ENCODE results near the gene SNX18. TPM values are rescaled to one million over a fixed set of nuclear protein-coding genes. Genes with fewer than 3 reads are reported as not detected.

Gene SNX18
- polyA plus RNA-seq, 1 of the 3 experiments (the other 2 are of a cell fraction), result 4.6 TPM

DNA sequence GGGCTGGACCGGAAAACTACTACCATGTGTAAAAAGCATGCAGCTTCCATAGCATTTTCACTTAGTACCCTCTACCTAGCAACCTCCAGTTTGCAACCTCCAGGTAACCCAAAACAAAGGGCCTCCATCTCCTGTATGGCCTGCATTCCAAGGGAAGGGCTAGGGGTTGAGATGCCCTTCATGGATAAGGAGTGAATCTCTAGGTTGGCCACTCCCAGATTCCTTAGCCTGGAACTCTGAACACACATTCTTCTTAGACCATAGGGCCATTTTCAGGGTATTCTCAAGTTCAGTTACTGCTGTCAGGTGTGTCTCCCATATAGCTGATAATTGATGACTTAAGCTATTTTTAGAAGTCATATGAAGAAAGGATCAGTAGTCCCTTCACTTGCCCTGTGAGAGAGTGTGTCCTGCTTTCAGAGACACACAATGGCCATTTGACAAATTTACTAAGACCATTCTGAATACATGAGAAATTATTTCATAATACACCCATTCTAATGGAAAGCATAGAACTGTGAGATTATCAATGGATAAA lies 39.5 kb upstream of the SNX18 start (continued):
- TF ChIP-seq, protein P1, sequence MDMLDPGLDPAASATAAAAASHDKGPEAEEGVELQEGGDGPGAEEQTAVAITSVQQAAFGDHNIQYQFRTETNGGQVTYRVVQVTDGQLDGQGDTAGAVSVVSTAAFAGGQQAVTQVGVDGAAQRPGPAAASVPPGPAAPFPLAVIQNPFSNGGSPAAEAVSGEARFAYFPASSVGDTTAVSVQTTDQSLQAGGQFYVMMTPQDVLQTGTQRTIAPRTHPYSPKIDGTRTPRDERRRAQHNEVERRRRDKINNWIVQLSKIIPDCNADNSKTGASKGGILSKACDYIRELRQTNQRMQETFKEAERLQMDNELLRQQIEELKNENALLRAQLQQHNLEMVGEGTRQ (IDR thresholded peaks at IDR 0.05; ENCODE audit: borderline replicate concordance, low read depth, low read length), result no peak
- TF ChIP-seq, protein P2, sequence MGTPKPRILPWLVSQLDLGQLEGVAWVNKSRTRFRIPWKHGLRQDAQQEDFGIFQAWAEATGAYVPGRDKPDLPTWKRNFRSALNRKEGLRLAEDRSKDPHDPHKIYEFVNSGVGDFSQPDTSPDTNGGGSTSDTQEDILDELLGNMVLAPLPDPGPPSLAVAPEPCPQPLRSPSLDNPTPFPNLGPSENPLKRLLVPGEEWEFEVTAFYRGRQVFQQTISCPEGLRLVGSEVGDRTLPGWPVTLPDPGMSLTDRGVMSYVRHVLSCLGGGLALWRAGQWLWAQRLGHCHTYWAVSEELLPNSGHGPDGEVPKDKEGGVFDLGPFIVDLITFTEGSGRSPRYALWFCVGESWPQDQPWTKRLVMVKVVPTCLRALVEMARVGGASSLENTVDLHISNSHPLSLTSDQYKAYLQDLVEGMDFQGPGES (IDR thresholded peaks at IDR 0.05; ENCODE audit: low read depth, low read length), result no peak
- TF ChIP-seq, protein P3, sequence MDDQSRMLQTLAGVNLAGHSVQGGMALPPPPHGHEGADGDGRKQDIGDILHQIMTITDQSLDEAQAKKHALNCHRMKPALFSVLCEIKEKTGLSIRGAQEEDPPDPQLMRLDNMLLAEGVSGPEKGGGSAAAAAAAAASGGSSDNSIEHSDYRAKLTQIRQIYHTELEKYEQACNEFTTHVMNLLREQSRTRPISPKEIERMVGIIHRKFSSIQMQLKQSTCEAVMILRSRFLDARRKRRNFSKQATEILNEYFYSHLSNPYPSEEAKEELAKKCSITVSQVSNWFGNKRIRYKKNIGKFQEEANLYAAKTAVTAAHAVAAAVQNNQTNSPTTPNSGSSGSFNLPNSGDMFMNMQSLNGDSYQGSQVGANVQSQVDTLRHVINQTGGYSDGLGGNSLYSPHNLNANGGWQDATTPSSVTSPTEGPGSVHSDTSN (IDR thresholded peaks at IDR 0.05), result no peak
- TF ChIP-seq, protein P4, sequence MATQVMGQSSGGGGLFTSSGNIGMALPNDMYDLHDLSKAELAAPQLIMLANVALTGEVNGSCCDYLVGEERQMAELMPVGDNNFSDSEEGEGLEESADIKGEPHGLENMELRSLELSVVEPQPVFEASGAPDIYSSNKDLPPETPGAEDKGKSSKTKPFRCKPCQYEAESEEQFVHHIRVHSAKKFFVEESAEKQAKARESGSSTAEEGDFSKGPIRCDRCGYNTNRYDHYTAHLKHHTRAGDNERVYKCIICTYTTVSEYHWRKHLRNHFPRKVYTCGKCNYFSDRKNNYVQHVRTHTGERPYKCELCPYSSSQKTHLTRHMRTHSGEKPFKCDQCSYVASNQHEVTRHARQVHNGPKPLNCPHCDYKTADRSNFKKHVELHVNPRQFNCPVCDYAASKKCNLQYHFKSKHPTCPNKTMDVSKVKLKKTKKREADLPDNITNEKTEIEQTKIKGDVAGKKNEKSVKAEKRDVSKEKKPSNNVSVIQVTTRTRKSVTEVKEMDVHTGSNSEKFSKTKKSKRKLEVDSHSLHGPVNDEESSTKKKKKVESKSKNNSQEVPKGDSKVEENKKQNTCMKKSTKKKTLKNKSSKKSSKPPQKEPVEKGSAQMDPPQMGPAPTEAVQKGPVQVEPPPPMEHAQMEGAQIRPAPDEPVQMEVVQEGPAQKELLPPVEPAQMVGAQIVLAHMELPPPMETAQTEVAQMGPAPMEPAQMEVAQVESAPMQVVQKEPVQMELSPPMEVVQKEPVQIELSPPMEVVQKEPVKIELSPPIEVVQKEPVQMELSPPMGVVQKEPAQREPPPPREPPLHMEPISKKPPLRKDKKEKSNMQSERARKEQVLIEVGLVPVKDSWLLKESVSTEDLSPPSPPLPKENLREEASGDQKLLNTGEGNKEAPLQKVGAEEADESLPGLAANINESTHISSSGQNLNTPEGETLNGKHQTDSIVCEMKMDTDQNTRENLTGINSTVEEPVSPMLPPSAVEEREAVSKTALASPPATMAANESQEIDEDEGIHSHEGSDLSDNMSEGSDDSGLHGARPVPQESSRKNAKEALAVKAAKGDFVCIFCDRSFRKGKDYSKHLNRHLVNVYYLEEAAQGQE (IDR thresholded peaks at IDR 0.05; ENCODE audit: low read depth, low read length), result no peak
- TF ChIP-seq JUND (IDR thresholded peaks at IDR 0.05) (no peak), TCF12 (IDR thresholded peaks at IDR 0.05) (no peak), NRF1 (IDR thresholded peaks at IDR 0.05; ENCODE audit: low read depth, low read length) (no peak), RXRA (IDR thresholded peaks at IDR 0.05; ENCODE audit: borderline replicate concordance, low read depth) (no peak), POLR2AphosphoS5 (IDR thresholded peaks at IDR 0.05; ENCODE audit: low read depth, low read length) (no peak), MXI1 (IDR thresholded peaks at IDR 0.05; ENCODE audit: low read depth, low read length) (no peak), CHD2 (IDR thresholded peaks at IDR 0.05; ENCODE audit: low read length, partially characterized antibody) (no peak)

DNA sequence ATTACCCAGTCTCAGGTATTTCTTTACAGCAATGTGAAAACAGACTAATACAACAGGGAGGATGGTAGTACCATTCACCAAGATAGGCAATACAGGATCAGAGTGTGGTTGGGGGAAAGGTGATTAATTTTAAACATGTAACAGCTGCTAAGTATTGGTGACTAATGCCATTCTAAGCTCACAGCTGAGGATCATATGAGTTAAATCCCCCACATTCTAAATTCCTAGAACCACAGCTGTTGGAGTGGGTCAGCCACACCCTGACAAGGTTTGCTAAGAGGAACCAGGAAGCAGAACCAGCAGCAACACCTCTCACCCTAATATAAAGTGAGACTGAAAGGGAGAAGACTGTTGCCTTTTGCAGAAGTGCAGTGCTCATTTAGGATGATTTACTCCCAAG lies 37.3 kb upstream of the SNX18 start:
- no peak for DNase-seq
- ChIA-PET POLR2A (no interaction called here), CTCF (interaction anchor here (2.1 kb wide), 1 partner anchor 9 kb away, joined by 17 read pairs; no protein-coding TSS in a partner anchor)
- H3F3A ChIP-seq (replicated peaks; ENCODE audit: insufficient read depth), result no peaks in the 10 kb centered on the region
- no peak overlapping the region for H3K4me2 ChIP-seq
- H3K4me1 ChIP-seq (ENCODE audit: control insufficient read depth in 1 of 2, insufficient read depth in 2 of 2, low read depth in 1 of 2, low read length in 1 of 2), result no peaks in the 10 kb centered on the region
- H3K27me3 ChIP-seq (ENCODE audit: insufficient read depth), result no peaks in the 10 kb centered on the region
- no peak overlapping the region for H3K4me3 ChIP-seq (ENCODE audit: low read depth in 2 of 2, low read length in 1 of 2)
- no peaks in the 10 kb centered on the region for H3K9me3 ChIP-seq
- no peaks in the 10 kb centered on the region for H3K9me2 ChIP-seq
- H3K79me2 ChIP-seq (ENCODE audit: insufficient read depth), result no peaks in the 10 kb centered on the region
- H3K36me3 ChIP-seq (replicated peaks in 1 of 2; ENCODE audit: control insufficient read depth in 1 of 2, insufficient read depth in 2 of 2, low read length in 1 of 2), result no peaks in the 10 kb centered on the region
- H3K9ac ChIP-seq, result no peak overlapping the region
- H3K27ac ChIP-seq (ENCODE audit: low read depth in 2 of 2, low read length in 1 of 2), result no peak overlapping the region
- H4K20me1 ChIP-seq (ENCODE audit: insufficient read depth), result no peaks in the 10 kb centered on the region
- no peak overlapping the region for H2AFZ ChIP-seq (ENCODE audit: low read depth)
- no peak for TF ChIP-seq NFIC (IDR thresholded peaks at IDR 0.05; ENCODE audit: borderline replicate concordance)
- TF ChIP-seq, protein P5, sequence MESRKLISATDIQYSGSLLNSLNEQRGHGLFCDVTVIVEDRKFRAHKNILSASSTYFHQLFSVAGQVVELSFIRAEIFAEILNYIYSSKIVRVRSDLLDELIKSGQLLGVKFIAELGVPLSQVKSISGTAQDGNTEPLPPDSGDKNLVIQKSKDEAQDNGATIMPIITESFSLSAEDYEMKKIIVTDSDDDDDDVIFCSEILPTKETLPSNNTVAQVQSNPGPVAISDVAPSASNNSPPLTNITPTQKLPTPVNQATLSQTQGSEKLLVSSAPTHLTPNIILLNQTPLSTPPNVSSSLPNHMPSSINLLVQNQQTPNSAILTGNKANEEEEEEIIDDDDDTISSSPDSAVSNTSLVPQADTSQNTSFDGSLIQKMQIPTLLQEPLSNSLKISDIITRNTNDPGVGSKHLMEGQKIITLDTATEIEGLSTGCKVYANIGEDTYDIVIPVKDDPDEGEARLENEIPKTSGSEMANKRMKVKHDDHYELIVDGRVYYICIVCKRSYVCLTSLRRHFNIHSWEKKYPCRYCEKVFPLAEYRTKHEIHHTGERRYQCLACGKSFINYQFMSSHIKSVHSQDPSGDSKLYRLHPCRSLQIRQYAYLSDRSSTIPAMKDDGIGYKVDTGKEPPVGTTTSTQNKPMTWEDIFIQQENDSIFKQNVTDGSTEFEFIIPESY (IDR thresholded peaks at IDR 0.05; ENCODE audit: borderline replicate concordance, low read depth), result no peak
- no peak for TF ChIP-seq RCOR1 (IDR thresholded peaks at IDR 0.05; ENCODE audit: low read length)
- no peak for TF ChIP-seq POLR2AphosphoS5 (IDR thresholded peaks at IDR 0.05; ENCODE audit: low read depth, low read length)
- TF ChIP-seq FOXJ3 (CRISPR knock-in tag; IDR thresholded peaks at IDR 0.05), result no peak
- TF ChIP-seq FOXM1 (IDR thresholded peaks at IDR 0.05; ENCODE audit: low read depth), result no peak
- no peak for TF ChIP-seq YY1 (IDR thresholded peaks at IDR 0.05; ENCODE audit: low read depth)
- TF ChIP-seq, protein P1 (IDR thresholded peaks at IDR 0.05; ENCODE audit: borderline replicate concordance, low read depth, low read length), result no peak
- TF ChIP-seq, protein P4 (IDR thresholded peaks at IDR 0.05; ENCODE audit: low read depth, low read length), result no peak
